GM23338 (cell line): ENCODE measurements around the gene KCNK5.

Experiments
- CTCF ChIP-seq, 2 experiments: fragments of 200-600 bp in 1 of 2; sonication (generic) in 1 of 2; conservative IDR thresholded peaks; 2 replicates each; pipeline versions ENCODE4 v1.5.1 to v1.6.1; 2016 to 2017; ENCODE audit warnings: antibody characterized with exemption in 2 of 2, low read depth in 2 of 2, mild to moderate bottlenecking in 2 of 2, moderate library complexity in 1 of 2
- EZH2 ChIP-seq: fragments of 200-600 bp; sonication (generic); IDR thresholded peaks from one replicate; pipeline ENCODE4 v1.8.0; 2017; ENCODE audit warnings: antibody characterized with exemption, mild to moderate bottlenecking, low read depth; ENCODE audit not compliant: unreplicated experiment
- JUNB ChIP-seq: IDR thresholded peaks from one replicate; pipeline ENCODE4 v1.6.1; 2016; ENCODE audit warnings: antibody characterized with exemption; ENCODE audit not compliant: unreplicated experiment
- POLR2AphosphoS5 ChIP-seq: IDR thresholded peaks from 2 replicates; pipeline ENCODE4 v1.6.1; 2016; ENCODE audit warnings: antibody characterized with exemption, low read depth
- STAT1 ChIP-seq: IDR thresholded peaks from one replicate; pipeline ENCODE4 v1.6.1; 2016; ENCODE audit warnings: antibody characterized with exemption; ENCODE audit not compliant: unreplicated experiment
- TF ChIP-seq, protein P1 (sequence below): IDR thresholded peaks from one replicate; pipeline ENCODE4 v1.6.1; 2018; ENCODE audit warnings: antibody characterized with exemption; ENCODE audit not compliant: unreplicated experiment

- TF ChIP-seq CTCF (conservative IDR thresholded peaks at IDR 0.05; ENCODE audit: low read depth in 2 of 2) = no peak
- TF ChIP-seq, protein P1, sequence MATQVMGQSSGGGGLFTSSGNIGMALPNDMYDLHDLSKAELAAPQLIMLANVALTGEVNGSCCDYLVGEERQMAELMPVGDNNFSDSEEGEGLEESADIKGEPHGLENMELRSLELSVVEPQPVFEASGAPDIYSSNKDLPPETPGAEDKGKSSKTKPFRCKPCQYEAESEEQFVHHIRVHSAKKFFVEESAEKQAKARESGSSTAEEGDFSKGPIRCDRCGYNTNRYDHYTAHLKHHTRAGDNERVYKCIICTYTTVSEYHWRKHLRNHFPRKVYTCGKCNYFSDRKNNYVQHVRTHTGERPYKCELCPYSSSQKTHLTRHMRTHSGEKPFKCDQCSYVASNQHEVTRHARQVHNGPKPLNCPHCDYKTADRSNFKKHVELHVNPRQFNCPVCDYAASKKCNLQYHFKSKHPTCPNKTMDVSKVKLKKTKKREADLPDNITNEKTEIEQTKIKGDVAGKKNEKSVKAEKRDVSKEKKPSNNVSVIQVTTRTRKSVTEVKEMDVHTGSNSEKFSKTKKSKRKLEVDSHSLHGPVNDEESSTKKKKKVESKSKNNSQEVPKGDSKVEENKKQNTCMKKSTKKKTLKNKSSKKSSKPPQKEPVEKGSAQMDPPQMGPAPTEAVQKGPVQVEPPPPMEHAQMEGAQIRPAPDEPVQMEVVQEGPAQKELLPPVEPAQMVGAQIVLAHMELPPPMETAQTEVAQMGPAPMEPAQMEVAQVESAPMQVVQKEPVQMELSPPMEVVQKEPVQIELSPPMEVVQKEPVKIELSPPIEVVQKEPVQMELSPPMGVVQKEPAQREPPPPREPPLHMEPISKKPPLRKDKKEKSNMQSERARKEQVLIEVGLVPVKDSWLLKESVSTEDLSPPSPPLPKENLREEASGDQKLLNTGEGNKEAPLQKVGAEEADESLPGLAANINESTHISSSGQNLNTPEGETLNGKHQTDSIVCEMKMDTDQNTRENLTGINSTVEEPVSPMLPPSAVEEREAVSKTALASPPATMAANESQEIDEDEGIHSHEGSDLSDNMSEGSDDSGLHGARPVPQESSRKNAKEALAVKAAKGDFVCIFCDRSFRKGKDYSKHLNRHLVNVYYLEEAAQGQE = no peak
- TF ChIP-seq EZH2 = no peak
- TF ChIP-seq POLR2AphosphoS5 = no peak
- no peak for TF ChIP-seq JUNB
- no peak for TF ChIP-seq STAT1
Observed at GRCh38 chr6:39189131-39189530, 40.1 kb downstream of the KCNK5 start.
